Liver (tissue), 9 donors: Measurements from ENCODE around the gene TYRP1. TPM values are rescaled to one million over a fixed set of nuclear protein-coding genes. Genes with fewer than 3 reads are reported as not detected.

Source experiments
- DNase-seq: peaks from one replicate; pipeline ENCODE4 v3.0.0-alpha.2; 2017; ENCODE audit warnings: low spot score
- H3K27ac ChIP-seq, 2 donors: one replicate each; pipeline ENCODE4 v1.7.0; 2013; ENCODE audit warnings: inconsistent platforms in 2 of 2, low read length in 2 of 2, control low read depth in 1 of 2, low read depth in 1 of 2, mild to moderate bottlenecking in 1 of 2
- H3K27me3 ChIP-seq, 4 donors: one replicate each; pipeline versions ENCODE4 v1.6.1 to v1.7.0; 2013; ENCODE audit warnings: low read length in 3 of 4, inconsistent platforms in 1 of 4, mild to moderate bottlenecking in 1 of 4, moderate library complexity in 1 of 4; ENCODE audit not compliant: control insufficient read depth in 4 of 4, insufficient read depth in 4 of 4
- H3K36me3 ChIP-seq, 4 donors: one replicate each; pipeline versions ENCODE4 v1.6.1 to v1.7.0; 2013; ENCODE audit warnings: low read length in 3 of 4, mild to moderate bottlenecking in 3 of 4, low read depth in 1 of 4, moderate library complexity in 1 of 4; ENCODE audit not compliant: control insufficient read depth in 4 of 4, insufficient read depth in 3 of 4
- H3K4me1 ChIP-seq, 4 donors: one replicate each; pipeline versions ENCODE4 v1.6.1 to v1.7.0; 2013; ENCODE audit warnings: low read length in 3 of 4, mild to moderate bottlenecking in 3 of 4, moderate library complexity in 1 of 4; ENCODE audit not compliant: control insufficient read depth in 4 of 4, insufficient read depth in 4 of 4
- H3K4me3 ChIP-seq, 3 donors: one replicate each; pipeline versions ENCODE4 v1.6.1 to v1.7.0; 2013; ENCODE audit warnings: low read length in 3 of 3, control low read depth in 1 of 3, low read depth in 1 of 3, mild to moderate bottlenecking in 1 of 3
- H3K9ac ChIP-seq, 2 donors: one replicate each; pipeline ENCODE4 v1.7.0; 2013; ENCODE audit warnings: low read length in 2 of 2, mild to moderate bottlenecking in 2 of 2, moderate library complexity in 2 of 2, control low read depth in 1 of 2, low read depth in 1 of 2
- H3K9me3 ChIP-seq, 4 donors: one replicate each; pipeline versions ENCODE4 v1.6.1 to v1.7.0; 2013; ENCODE audit warnings: low read length in 3 of 4; ENCODE audit not compliant: control insufficient read depth in 4 of 4
- CTCF ChIP-seq: fragments of 150-350 bp; IDR thresholded peaks from 2 replicates; pipeline ENCODE4 v1.5.1; 2017; ENCODE audit warnings: improper control_type of control experiment, low read depth, low read length; ENCODE audit not compliant: missing input control
- EGR1 ChIP-seq, 2 donors: IDR thresholded peaks; 2 replicates each; pipeline ENCODE4 v1.6.1; 2016 to 2018; ENCODE audit warnings: antibody characterized with exemption in 2 of 2, low read depth in 2 of 2
- FOXA1 ChIP-seq: IDR thresholded peaks from 2 replicates; pipeline ENCODE4 v1.6.1; 2016; ENCODE audit warnings: antibody characterized with exemption
- FOXA2 ChIP-seq: IDR thresholded peaks from 2 replicates; pipeline ENCODE4 v1.6.1; 2016; ENCODE audit warnings: antibody characterized with exemption
- NR2F2 ChIP-seq: IDR thresholded peaks from 2 replicates; pipeline ENCODE4 v1.6.1; 2016; ENCODE audit warnings: antibody characterized with exemption
- RAD21 ChIP-seq, 2 donors: IDR thresholded peaks; 2 replicates each; pipeline ENCODE4 v1.6.1; 2016; ENCODE audit warnings: antibody characterized with exemption in 2 of 2, mild to moderate bottlenecking in 2 of 2
- REST ChIP-seq: IDR thresholded peaks from 2 replicates; pipeline ENCODE4 v1.6.1; 2016; ENCODE audit warnings: antibody characterized with exemption, mild to moderate bottlenecking
- RXRA ChIP-seq, 2 donors: IDR thresholded peaks; 2 replicates each; pipeline ENCODE4 v1.6.1; 2017 to 2018; ENCODE audit warnings: antibody characterized with exemption in 2 of 2, mild to moderate bottlenecking in 1 of 2
- SP1 ChIP-seq: IDR thresholded peaks from 2 replicates; pipeline ENCODE4 v1.6.1; 2018; ENCODE audit warnings: antibody characterized with exemption, mild to moderate bottlenecking
- TAF1 ChIP-seq: conservative IDR thresholded peaks from 2 replicates; pipeline ENCODE4 v1.6.1; 2016; ENCODE audit warnings: antibody characterized with exemption, mild to moderate bottlenecking
- YY1 ChIP-seq: IDR thresholded peaks from 2 replicates; pipeline ENCODE4 v1.6.1; 2016; ENCODE audit warnings: antibody characterized with exemption, mild to moderate bottlenecking
- WGBS: extraction: QIAGEN DNeasy Blood & Tissue Kit; methylation state at CpG from one replicate; pipeline ENCODE4 v1.1.7; 2013; 5-methylcytosine and 5-hydroxymethylcytosine counted together
- polyA plus RNA-seq, 2 donors: library from polyadenylated mRNA; stranded (reverse) in 1 of 2; unstranded in 1 of 2; fragments of 200-250 nt in 1 of 2; fragments of >200 nt in 1 of 2; fragmentation: Nextera tagmentation in 1 of 2; extraction: Ambion mirVana in 1 of 2; gene quantifications; one replicate each; pipeline versions ENCODE4 v1.2.1 to v1.2.3, GENCODE V29; 2013 to 2015
- total RNA-seq, 2 donors: library from RNA; depleted of rRNA; stranded (reverse); fragments of >200 nt; gene quantifications; one replicate each; pipeline ENCODE4 v1.2.3, GENCODE V29; 2014
- TF ChIP-seq, protein P1 (sequence below): IDR thresholded peaks from 2 replicates; pipeline ENCODE4 v1.6.1; 2016; ENCODE audit warnings: antibody characterized with exemption
- donor health status: healthy.
- donor health status: healthy.
- donor health status: healthy.
- donor health status: healthy.
- donor health status: healthy.

TYRP1 gene
- total and polyA plus RNA-seq, 4 donors = 0.17 TPM; not detected in 3

DNA sequence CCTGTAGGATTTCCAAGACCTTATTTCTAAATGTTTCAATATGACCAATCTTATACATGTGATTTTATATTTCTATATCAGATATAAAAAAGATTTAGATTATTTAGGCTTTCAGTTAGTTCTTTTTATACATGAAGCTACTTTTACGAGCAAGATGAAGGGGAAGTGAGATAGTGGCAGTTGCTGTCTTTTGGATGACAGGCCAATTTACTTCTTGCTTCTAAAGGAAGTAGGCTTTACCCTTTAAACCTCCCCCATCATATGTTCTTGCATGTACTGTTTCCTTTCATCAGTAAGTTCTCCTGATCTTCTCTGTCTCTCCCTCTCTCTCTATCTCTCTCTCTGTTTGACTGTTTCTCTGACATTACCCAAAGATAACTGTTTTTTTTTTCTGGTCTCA, 4.0 kb upstream of the TYRP1 start:
- no peaks in the 10 kb centered on the region for H3K36me3 ChIP-seq
- no peak overlapping the region for H3K4me3 ChIP-seq
- H3K27me3 ChIP-seq = no peaks in the 10 kb centered on the region
- 34% methylated on average over 1 of the region's 1 CpG for WGBS
- no peaks in the 10 kb centered on the region for H3K9me3 ChIP-seq
- no peaks in the 10 kb centered on the region for H3K4me1 ChIP-seq
- DNase-seq = no peak
- no peak for TF ChIP-seq NR2F2
- TF ChIP-seq, protein P1, sequence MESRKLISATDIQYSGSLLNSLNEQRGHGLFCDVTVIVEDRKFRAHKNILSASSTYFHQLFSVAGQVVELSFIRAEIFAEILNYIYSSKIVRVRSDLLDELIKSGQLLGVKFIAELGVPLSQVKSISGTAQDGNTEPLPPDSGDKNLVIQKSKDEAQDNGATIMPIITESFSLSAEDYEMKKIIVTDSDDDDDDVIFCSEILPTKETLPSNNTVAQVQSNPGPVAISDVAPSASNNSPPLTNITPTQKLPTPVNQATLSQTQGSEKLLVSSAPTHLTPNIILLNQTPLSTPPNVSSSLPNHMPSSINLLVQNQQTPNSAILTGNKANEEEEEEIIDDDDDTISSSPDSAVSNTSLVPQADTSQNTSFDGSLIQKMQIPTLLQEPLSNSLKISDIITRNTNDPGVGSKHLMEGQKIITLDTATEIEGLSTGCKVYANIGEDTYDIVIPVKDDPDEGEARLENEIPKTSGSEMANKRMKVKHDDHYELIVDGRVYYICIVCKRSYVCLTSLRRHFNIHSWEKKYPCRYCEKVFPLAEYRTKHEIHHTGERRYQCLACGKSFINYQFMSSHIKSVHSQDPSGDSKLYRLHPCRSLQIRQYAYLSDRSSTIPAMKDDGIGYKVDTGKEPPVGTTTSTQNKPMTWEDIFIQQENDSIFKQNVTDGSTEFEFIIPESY = no peak
- TF ChIP-seq RAD21 (IDR thresholded peaks at IDR 0.05) = no peak
- H3K27ac ChIP-seq = no peak overlapping the region
- no peak overlapping the region for H3K9ac ChIP-seq

- Histone ChIP-seq H3K9ac (no peak overlapping the region), H3K27ac (no peak overlapping the region), H3K4me3 (no peak overlapping the region), H3K4me1 (no peaks in the 10 kb centered on the region), H3K27me3 (peaks cover 0 to 3% (median 0%) of the 10 kb centered on the region in 4 donors), H3K36me3 (no peaks in the 10 kb centered on the region), H3K9me3 (no peaks in the 10 kb centered on the region)
- 91% methylated on average over 8 of the region's 8 CpGs for WGBS
- DNase-seq = no peak
- TF ChIP-seq FOXA2 (no peak), YY1 (no peak), FOXA1 (no peak), RXRA (IDR thresholded peaks at IDR 0.05) (no peak), CTCF (no peak), SP1 (no peak), REST (no peak), RAD21 (IDR thresholded peaks at IDR 0.05) (no peak), EGR1 (IDR thresholded peaks at IDR 0.05; ENCODE audit: low read depth in 2 of 2) (no peak), TAF1 (no peak)
- TF ChIP-seq, protein P1 = no peak
Observed at GRCh38 chr9:12694013-12694412, 828 bp downstream of the TYRP1 start.
